GM18909 (cell line): ENCODE measurements around the gene EYA4.

Source experiments
- ATAC-seq: cut with Tn5 transposase; IDR thresholded peaks from one replicate; pipeline ENCODE4 v1.9.1; 2021; ENCODE audit warnings: mild to moderate bottlenecking; ENCODE audit not compliant: unreplicated experiment, poor library complexity

Gene EYA4

GRCh38 chr6:133502441-133503335 lies 261.5 kb downstream of the EYA4 start:
- no peak for ATAC-seq

- no peak for ATAC-seq
Measured at GRCh38 chr6:133503336-133503729, 262.2 kb downstream of the EYA4 start.

GRCh38 chr6:133504158-133504557 lies 263.0 kb downstream of the EYA4 start:
- ATAC-seq = no peak

- ATAC-seq = no peak
Measured at GRCh38 chr6:133504761-133505160, 263.6 kb downstream of the EYA4 start.

- no peak for ATAC-seq
Measured at GRCh38 chr6:133505681-133506080, 264.5 kb downstream of the EYA4 start.

GRCh38 chr6:133512410-133513016 lies 271.4 kb downstream of the EYA4 start:
- no peak for ATAC-seq

- ATAC-seq = no peak
Measured at GRCh38 chr6:133523816-133524215, 282.7 kb downstream of the EYA4 start.

- no peak for ATAC-seq
Measured at GRCh38 chr6:133526436-133526835, 285.3 kb downstream of the EYA4 start.

GRCh38 chr6:133528566-133528965 lies 287.4 kb downstream of the EYA4 start:
- ATAC-seq = no peak

- no peak for ATAC-seq
Measured at GRCh38 chr6:133532908-133533307, 291.8 kb downstream of the EYA4 start.

GRCh38 chr6:133539502-133540259 lies 298.5 kb downstream of the EYA4 start:
- ATAC-seq = no peak

- ATAC-seq = no peak
Measured at GRCh38 chr6:133540361-133540760, 299.2 kb downstream of the EYA4 start.

- no peak for ATAC-seq
Measured at GRCh38 chr6:133541040-133541439, 299.9 kb downstream of the EYA4 start.

- ATAC-seq = no peak
Measured at GRCh38 chr6:133542056-133542821, 301.1 kb downstream of the EYA4 start.

- no peak for ATAC-seq
Measured at GRCh38 chr6:133544419-133544818, 303.3 kb downstream of the EYA4 start.

- no peak for ATAC-seq
Measured at GRCh38 chr6:133546098-133546497, 304.9 kb downstream of the EYA4 start.

- ATAC-seq = no peak
Measured at GRCh38 chr6:133547136-133547535, 306.0 kb downstream of the EYA4 start.

- ATAC-seq = no peak
Measured at GRCh38 chr6:133548423-133549159, 307.4 kb downstream of the EYA4 start.

GRCh38 chr6:133549371-133549801 lies 308.2 kb downstream of the EYA4 start:
- no peak for ATAC-seq

GRCh38 chr6:133550026-133550425 lies 308.9 kb downstream of the EYA4 start:
- no peak for ATAC-seq
